GM21576 (cell line): ENCODE measurements around the gene FPR1.

Experiments
- ATAC-seq: cut with Tn5 transposase; IDR thresholded peaks from one replicate; pipeline ENCODE4 v1.9.1; 2021; ENCODE audit warnings: mild to moderate bottlenecking, moderate library complexity; ENCODE audit not compliant: unreplicated experiment

The FPR1 gene

GRCh38 chr19:51751655-51752054, at the start of gene FPR1:
Gene FPR1 (minus strand): TSS chr19:51751878. CDS start chr19:51746994, 4,884 bp downstream.
- ATAC-seq: no peak

- no peak for ATAC-seq
Measured at GRCh38 chr19:51800473-51801244, 49.0 kb upstream of the FPR1 start.

GRCh38 chr19:51799774-51800472, 48.2 kb upstream of the FPR1 start:
- ATAC-seq: no peak

- no peak for ATAC-seq
Measured at GRCh38 chr19:51799034-51799773, 47.5 kb upstream of the FPR1 start.

- ATAC-seq: no peak
Measured at GRCh38 chr19:51798062-51798461, 46.4 kb upstream of the FPR1 start.

- ATAC-seq: no peak
Measured at GRCh38 chr19:51797480-51797879, 45.8 kb upstream of the FPR1 start.

GRCh38 chr19:51796195-51796679, 44.6 kb upstream of the FPR1 start:
- no peak for ATAC-seq

GRCh38 chr19:51794885-51795490, 43.3 kb upstream of the FPR1 start, which contains the start of gene FPR3:
Gene FPR3 (plus strand): TSS chr19:51795157. CDS start chr19:51823749, 28,592 bp downstream.
- ATAC-seq: no peak

GRCh38 chr19:51793994-51794393, 42.3 kb upstream of the FPR1 start:
- no peak for ATAC-seq

GRCh38 chr19:51792932-51793331, 41.3 kb upstream of the FPR1 start:
- no peak for ATAC-seq

GRCh38 chr19:51789061-51789795, 37.5 kb upstream of the FPR1 start:
- ATAC-seq: no peak

GRCh38 chr19:51788029-51788428, 36.4 kb upstream of the FPR1 start:
- ATAC-seq: no peak

GRCh38 chr19:51786646-51787494, 35.2 kb upstream of the FPR1 start:
- ATAC-seq: no peak

GRCh38 chr19:51784922-51785690, 33.4 kb upstream of the FPR1 start:
- no peak for ATAC-seq

GRCh38 chr19:51784109-51784785, 32.6 kb upstream of the FPR1 start:
- ATAC-seq: no peak

GRCh38 chr19:51783372-51783771, 31.7 kb upstream of the FPR1 start:
- no peak for ATAC-seq

- ATAC-seq: no peak
Measured at GRCh38 chr19:51781999-51782398, 30.3 kb upstream of the FPR1 start.

GRCh38 chr19:51780270-51780669, 28.6 kb upstream of the FPR1 start:
- ATAC-seq: no peak
